NCI-H1048 (cell line): ENCODE data around the gene ZSCAN5A.
"Not testable (repeated sequence)": the region's sequence is repeated elsewhere in the genome, so short reads cannot be mapped to it uniquely, and the experiment has no call there.

Source experiments
- DNase-seq: peaks from one replicate; lab custom pipeline; 2025; lab: John Stamatoyannopoulos, UW

ZSCAN5A gene

GRCh38 chr19:56209091-56209490 lies 105.5 kb downstream of the ZSCAN5A start:
- DNase-seq: no peak

GRCh38 chr19:56207581-56207980 lies 107.1 kb downstream of the ZSCAN5A start:
- not testable (repeated sequence) for DNase-seq

- no peak for DNase-seq
Observed at GRCh38 chr19:56201973-56202372, 112.7 kb downstream of the ZSCAN5A start, which contains the start of gene ZSCAN5C. ZSCAN5C (plus strand) TSS chr19:56202273; CDS start chr19:56205914, 3,641 bp downstream.

GRCh38 chr19:56199687-56200086 lies 115.0 kb downstream of the ZSCAN5A start:
- DNase-seq: no peak

GRCh38 chr19:56197646-56198045 lies 117.0 kb downstream of the ZSCAN5A start, which contains the start of gene ZSCAN5B:
ZSCAN5B (minus strand) TSS chr19:56197783; CDS start chr19:56193052, 4,731 bp downstream.
- not testable (repeated sequence) for DNase-seq

- no peak for DNase-seq
Observed at GRCh38 chr19:56193981-56194640, 120.5 kb downstream of the ZSCAN5A start.

GRCh38 chr19:56191711-56192110 lies 122.9 kb downstream of the ZSCAN5A start:
- DNase-seq: no peak

GRCh38 chr19:56191115-56191514 lies 123.5 kb downstream of the ZSCAN5A start:
- DNase-seq: no peak

GRCh38 chr19:56189785-56190184 lies 124.9 kb downstream of the ZSCAN5A start:
- no peak for DNase-seq

- DNase-seq: no peak
Observed at GRCh38 chr19:56177564-56178243, 136.9 kb downstream of the ZSCAN5A start.

GRCh38 chr19:56176881-56177280 lies 137.8 kb downstream of the ZSCAN5A start:
- DNase-seq: no peak

- DNase-seq: not testable (repeated sequence)
Observed at GRCh38 chr19:56176310-56176709, 138.3 kb downstream of the ZSCAN5A start.

GRCh38 chr19:56175861-56176307 lies 138.8 kb downstream of the ZSCAN5A start, which contains the start of gene GALP:
GALP (plus strand) TSS chr19:56176008; CDS start chr19:56177109, 1,101 bp downstream.
- not testable (repeated sequence) for DNase-seq

- DNase-seq: no peak
Observed at GRCh38 chr19:56174550-56174949, 140.1 kb downstream of the ZSCAN5A start.

- no peak for DNase-seq
Observed at GRCh38 chr19:56174086-56174485, 140.6 kb downstream of the ZSCAN5A start.
